ENCODE measurements around the gene SLC39A5.
"Not testable (repeated sequence)": the region's sequence is repeated elsewhere in the genome, so short reads cannot be mapped to it uniquely, and the experiment has no call there.

Gene SLC39A5

DNA sequence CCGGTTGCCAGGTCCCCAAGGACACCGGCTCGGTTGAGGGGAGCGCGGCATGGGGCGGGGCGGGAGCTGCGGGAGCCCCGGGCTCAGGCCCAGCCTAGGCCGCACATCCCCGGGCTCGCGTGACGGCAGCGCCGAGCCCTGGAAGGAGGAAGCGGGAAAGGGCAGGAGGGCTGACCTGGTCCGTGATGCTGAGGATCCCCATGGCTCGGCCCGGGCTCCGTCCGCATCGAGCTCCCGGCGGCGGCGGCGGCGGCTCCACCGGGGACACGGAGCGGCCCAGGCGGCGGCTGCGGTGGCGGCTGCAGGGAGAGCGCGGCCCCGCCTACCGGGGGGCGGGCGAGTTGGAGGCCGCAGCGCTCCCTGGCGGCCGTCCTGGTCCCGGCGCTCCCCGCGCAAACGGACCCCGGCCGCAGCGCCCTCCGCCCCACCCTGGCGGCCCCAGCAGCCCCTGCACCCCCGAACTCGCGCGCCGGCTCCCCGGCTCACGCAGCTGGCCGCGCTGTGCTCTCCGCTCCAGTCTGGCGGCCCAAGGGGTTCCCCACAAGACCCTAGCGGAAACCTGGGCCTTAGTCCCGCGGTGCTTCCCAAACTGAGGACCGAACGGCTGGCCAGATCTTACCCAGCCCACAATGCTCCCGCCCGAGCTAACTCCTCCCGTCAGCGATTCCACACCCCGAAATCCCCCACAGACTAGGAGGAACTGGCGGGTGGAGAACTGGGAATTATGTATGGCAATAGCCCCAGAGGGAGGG lies 28.4 kb downstream of the SLC39A5 start, which contains the start of gene ANKRD52:
ANKRD52 (minus strand) TSS at position 317 of the 752 bp plus-strand sequence; CDS start at position 202, 115 bp downstream.
- TF ChIP-seq, protein P1, sequence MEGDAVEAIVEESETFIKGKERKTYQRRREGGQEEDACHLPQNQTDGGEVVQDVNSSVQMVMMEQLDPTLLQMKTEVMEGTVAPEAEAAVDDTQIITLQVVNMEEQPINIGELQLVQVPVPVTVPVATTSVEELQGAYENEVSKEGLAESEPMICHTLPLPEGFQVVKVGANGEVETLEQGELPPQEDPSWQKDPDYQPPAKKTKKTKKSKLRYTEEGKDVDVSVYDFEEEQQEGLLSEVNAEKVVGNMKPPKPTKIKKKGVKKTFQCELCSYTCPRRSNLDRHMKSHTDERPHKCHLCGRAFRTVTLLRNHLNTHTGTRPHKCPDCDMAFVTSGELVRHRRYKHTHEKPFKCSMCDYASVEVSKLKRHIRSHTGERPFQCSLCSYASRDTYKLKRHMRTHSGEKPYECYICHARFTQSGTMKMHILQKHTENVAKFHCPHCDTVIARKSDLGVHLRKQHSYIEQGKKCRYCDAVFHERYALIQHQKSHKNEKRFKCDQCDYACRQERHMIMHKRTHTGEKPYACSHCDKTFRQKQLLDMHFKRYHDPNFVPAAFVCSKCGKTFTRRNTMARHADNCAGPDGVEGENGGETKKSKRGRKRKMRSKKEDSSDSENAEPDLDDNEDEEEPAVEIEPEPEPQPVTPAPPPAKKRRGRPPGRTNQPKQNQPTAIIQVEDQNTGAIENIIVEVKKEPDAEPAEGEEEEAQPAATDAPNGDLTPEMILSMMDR (IDR thresholded peaks at IDR 0.05; ENCODE audit: unreplicated experiment in 3 of 3), result peak; percentile 68 to 90 (median 73)
- Mint-ChIP-seq H3K36me3 (ENCODE audit: low read depth) (peaks cover 25% of the 10 kb centered on the region), H3K4me1 (peaks cover 40% of the 10 kb centered on the region), H3K4me3 (peak within 1 kb of the TSS; percentile 96), H3K27me3 (ENCODE audit: low read depth) (no peaks in the 10 kb centered on the region), H3K9me3 (peaks cover 2% of the 10 kb centered on the region), H3K27ac (peak within 1 kb of the TSS; percentile 94 to 98 (median 95))

DNA sequence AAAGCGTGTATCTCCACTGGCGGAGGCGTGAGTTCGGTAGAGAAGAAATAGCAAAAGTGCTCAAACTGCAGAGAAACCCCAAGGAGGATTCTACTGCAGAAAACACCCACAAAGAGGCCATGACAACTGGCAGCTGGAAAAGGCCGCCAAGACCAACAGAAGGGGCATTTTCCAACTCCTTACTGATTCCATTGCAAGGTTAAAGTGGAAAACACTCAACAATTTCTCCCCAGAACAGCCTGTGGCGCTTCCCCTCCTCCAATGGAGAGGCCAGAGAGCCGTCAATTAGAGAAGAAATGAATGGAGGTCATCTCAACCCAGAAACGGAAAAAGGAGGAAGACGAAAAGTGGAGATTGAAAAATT lies 29.0 kb downstream of the SLC39A5 start:
- H3K36me3 Mint-ChIP-seq (ENCODE audit: low read depth), result peaks cover 19% of the 10 kb centered on the region
- no peaks in the 10 kb centered on the region for H3K27me3 Mint-ChIP-seq (ENCODE audit: low read depth)
- peaks cover 2% of the 10 kb centered on the region for H3K9me3 Mint-ChIP-seq
- peak overlapping the region; percentile 94 to 98 (median 95) for H3K27ac Mint-ChIP-seq
- peak overlapping the region; percentile 88 to 89 (median 89) for H3K4me3 Mint-ChIP-seq
- TF ChIP-seq, protein P1 (IDR thresholded peaks at IDR 0.05; ENCODE audit: unreplicated experiment in 3 of 3), result no peak
- peaks cover 40% of the 10 kb centered on the region for H3K4me1 Mint-ChIP-seq

DNA sequence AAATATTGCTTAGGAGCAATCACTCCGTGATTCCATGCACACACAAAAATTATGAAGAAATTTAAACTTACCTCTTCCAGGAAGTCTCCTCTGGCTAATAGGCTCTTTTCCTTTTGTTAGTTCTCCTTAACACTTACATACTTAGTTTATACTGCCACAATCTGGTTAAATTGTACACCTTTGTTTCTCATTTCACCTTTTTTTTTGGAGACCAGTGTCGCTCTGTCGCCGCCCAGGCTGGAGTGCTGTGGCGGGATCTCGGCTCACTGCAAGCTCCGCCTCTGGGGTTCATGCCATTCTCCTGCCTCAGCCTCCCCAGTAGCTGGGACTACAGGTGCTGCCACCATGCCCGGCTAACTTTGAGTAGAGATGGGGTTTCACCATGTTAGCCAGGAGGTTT lies 30.5 kb downstream of the SLC39A5 start:
- Mint-ChIP-seq H3K9me3 (peaks cover 2% of the 10 kb centered on the region), H3K36me3 (ENCODE audit: low read depth) (peaks cover 6% of the 10 kb centered on the region), H3K4me1 (peaks cover 40% of the 10 kb centered on the region), H3K27ac (peak overlapping the region; percentile 23 to 43 (median 26)), H3K4me3 (peak overlapping the region; percentile 40 to 68 (median 61)), H3K27me3 (ENCODE audit: low read depth) (no peaks in the 10 kb centered on the region)
- TF ChIP-seq, protein P1 (IDR thresholded peaks at IDR 0.05; ENCODE audit: unreplicated experiment in 3 of 3), result no peak

DNA sequence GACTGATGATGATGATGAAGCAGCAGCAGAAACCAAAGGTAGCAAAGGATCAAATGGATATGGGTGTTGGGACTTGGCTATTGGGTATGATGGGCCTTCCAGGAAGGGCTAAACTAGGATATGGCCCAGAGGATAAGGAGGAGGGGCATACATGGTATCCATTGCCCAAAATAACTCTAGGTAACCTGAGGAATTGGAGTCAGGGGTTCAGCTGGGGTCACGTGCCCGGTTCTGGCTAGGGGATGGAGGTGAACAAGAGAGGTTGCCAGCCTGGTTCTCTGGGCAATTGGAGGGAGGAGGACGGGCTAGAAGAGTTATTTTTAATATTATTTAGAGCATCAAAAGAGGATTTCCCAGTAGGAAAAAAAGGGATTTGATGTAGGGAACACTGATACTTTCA lies 31.1 kb downstream of the SLC39A5 start:
- H3K27me3 Mint-ChIP-seq (ENCODE audit: low read depth), result no peaks in the 10 kb centered on the region
- TF ChIP-seq, protein P1 (IDR thresholded peaks at IDR 0.05; ENCODE audit: unreplicated experiment in 3 of 3), result no peak
- peaks cover 39% of the 10 kb centered on the region for H3K4me1 Mint-ChIP-seq
- H3K27ac Mint-ChIP-seq, result peak overlapping the region; percentile 23 to 43 (median 26)
- peaks cover 5% of the 10 kb centered on the region for H3K36me3 Mint-ChIP-seq (ENCODE audit: low read depth)
- peak overlapping the region; percentile 6 to 68 (median 28) for H3K4me3 Mint-ChIP-seq
- peaks cover 2% of the 10 kb centered on the region for H3K9me3 Mint-ChIP-seq

DNA sequence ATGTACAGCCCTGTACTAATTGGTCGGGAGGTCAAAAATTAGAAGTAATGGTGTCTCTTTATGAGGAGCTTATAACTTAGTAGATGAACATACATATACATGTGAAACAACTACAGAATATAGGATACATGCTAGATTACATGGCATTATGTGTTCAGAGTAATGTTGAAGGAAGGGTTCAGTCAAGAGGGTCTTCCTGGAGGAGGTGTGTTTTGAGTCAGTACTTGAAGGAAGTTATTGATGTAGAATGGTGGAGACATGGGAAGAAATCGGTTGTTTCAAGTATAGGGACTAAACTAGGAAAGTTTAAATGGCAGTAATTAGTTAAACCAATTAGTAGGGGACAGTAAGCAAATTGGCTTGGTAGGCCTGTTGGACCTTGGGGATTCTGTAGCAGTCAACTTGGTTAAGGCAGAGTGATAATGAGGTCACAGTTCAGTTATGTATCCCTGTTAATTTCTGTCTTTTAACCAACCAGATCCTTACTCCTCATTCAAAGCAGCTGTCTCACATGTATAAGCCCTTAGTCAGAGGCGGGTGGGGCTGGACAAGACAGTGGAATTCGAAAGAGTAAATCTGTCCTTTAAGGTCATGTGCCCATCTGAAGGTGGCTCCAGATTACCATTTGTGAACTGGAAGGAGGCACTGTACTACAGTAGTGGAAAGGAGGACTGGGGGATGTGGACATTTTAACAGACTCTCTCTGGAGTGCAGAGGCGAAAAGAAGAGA lies 31.8 kb downstream of the SLC39A5 start:
- Mint-ChIP-seq H3K27ac (peak overlapping the region in 1 of 3 experiments; percentile 27), H3K4me3 (peak overlapping the region in 2 of 3 experiments; percentile 21 to 66), H3K4me1 (peaks cover 38% of the 10 kb centered on the region), H3K9me3 (peaks cover 2% of the 10 kb centered on the region), H3K27me3 (ENCODE audit: low read depth) (no peaks in the 10 kb centered on the region), H3K36me3 (ENCODE audit: low read depth) (no peaks in the 10 kb centered on the region)
- TF ChIP-seq, protein P1 (IDR thresholded peaks at IDR 0.05; ENCODE audit: unreplicated experiment in 3 of 3), result no peak

DNA sequence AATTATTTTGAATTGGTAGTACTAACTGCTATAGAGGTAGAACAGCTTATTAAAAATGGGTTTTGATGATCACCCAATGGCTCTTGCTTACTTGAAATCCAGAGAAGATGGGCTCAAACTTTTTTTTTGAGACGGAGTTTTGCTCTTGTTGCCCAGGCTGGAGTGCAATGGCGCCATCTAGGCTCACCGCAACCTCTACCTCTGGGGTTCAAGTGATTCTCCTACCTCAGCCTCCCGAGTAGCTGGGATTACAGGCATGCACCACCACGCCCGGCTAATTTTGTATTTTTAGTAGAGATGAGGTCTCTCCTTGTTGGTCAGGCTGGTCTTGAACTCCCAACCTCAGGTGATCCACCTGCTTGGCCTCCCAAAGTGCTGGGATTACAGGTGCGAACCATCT lies 33.1 kb downstream of the SLC39A5 start:
- H3K4me1 Mint-ChIP-seq, result peaks cover 38% of the 10 kb centered on the region
- not testable (repeated sequence) for H3K27me3 Mint-ChIP-seq (ENCODE audit: low read depth); H3K27ac Mint-ChIP-seq; H3K9me3 Mint-ChIP-seq; H3K4me3 Mint-ChIP-seq; H3K36me3 Mint-ChIP-seq (ENCODE audit: low read depth)

DNA sequence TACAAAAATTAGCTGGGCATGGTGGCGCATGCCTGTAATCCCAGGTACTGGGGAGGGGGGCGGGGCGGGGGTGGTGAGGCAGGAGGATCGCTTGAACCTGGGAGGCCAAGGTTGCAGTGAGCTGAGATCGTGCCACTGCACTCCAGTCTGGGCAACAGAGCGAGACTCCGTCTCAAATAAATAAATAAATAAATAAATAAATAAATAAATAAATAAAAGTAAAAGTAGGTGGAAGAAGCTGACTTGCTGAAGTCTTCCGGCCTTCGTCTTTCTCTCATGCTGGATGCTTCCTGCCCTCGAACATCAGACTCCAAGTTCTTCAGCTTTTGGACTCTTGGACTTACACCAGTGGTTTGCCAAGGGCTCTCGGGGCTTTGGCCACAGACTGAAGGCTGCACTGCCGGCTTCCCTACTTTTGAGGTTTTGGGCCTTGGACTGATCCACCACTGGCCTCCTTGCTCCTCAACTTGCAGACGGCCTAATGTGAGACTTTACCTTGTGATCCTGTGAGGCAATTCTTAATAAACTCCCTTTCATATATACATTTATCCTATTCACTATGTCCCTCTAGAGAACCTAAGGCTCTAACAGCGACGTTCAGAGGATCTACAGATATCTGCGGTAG lies 36.3 kb downstream of the SLC39A5 start:
- Mint-ChIP-seq H3K4me3 (peak overlapping the region; percentile 92 to 98 (median 96)), H3K36me3 (ENCODE audit: low read depth) (peaks cover 15% of the 10 kb centered on the region), H3K4me1 (peaks cover 27% of the 10 kb centered on the region), H3K27ac (peak overlapping the region; percentile 84 to 93 (median 93))
- not testable (repeated sequence) for H3K9me3 Mint-ChIP-seq; H3K27me3 Mint-ChIP-seq (ENCODE audit: low read depth)
